Activated CD4-positive, alpha-beta memory T cell treated with anti-CD3 and anti-CD28 coated beads for 36 hours (primary cell): ENCODE results near the gene OR14I1. TPM values are rescaled to one million over a fixed set of nuclear protein-coding genes. Genes with fewer than 3 reads are reported as not detected.

Experiments used
- CTCF ChIA-PET: fragments of 350-600 bp; sonication (Branson Sonifier 250); formaldehyde crosslinking; loops from one replicate; lab custom pipeline; 2021; ENCODE audit warnings: antibody characterized with exemption, inconsistent platforms; lab: Charles Lee
- POLR2A ChIA-PET: fragments of 350-600 bp; sonication (Branson Sonifier 250); formaldehyde crosslinking; loops from one replicate; lab custom pipeline; 2021; ENCODE audit warnings: antibody characterized with exemption; lab: Charles Lee
- DNase-seq: peaks from one replicate; pipeline ENCODE4 v3.0.0-alpha.2; 2020
- H3K27ac Mint-ChIP-seq: one replicate; pipeline ENCODE4 v1.8.0; 2021; ENCODE audit warnings: mixed read lengths
- H3K27me3 Mint-ChIP-seq: one replicate; pipeline ENCODE4 v1.8.0; 2021; ENCODE audit warnings: mixed read lengths
- H3K36me3 Mint-ChIP-seq: one replicate; pipeline ENCODE4 v1.8.0; 2021; ENCODE audit warnings: mixed read lengths
- H3K4me1 Mint-ChIP-seq: one replicate; pipeline ENCODE4 v1.8.0; 2021; ENCODE audit warnings: low read depth, mixed read lengths
- H3K4me3 Mint-ChIP-seq: one replicate; pipeline ENCODE4 v1.8.0; 2021; ENCODE audit warnings: mild to moderate bottlenecking, mixed read lengths
- H3K9me3 Mint-ChIP-seq: one replicate; pipeline ENCODE4 v1.8.0; 2021; ENCODE audit warnings: mixed read lengths
- intact Hi-C: fragments of 100-400 bp; cut with micrococcal nuclease; formaldehyde crosslinking; loops from one replicate; pipeline ENCODE4 v1.15.1; 2023
- total RNA-seq, 2 experiments: library from RNA; stranded (reverse); gene quantifications; one replicate each; pipeline ENCODE4 v1.2.3, GENCODE V29; 2021

The OR14I1 gene
- not detected for total RNA-seq

DNA sequence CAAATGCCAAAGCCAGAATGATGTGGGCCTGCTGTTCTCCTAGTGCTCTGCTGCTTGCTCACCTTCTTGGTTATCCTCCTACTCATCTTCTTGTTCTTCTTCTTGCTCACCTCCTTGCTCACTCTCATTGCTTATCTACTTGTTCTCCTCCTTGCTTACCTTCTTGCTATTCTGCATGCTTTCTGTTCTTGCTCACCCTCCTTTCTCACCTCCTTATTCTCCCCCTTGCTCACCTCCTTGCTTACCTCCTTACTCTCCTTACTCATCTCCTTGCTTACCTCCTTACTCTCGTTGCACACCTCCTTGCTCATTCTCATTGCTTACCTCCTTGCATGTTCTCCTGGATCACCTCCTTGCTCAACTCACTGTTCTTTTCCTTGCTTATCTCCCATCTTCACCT lies at the start of gene OR14I1:
Gene OR14I1, minus strand, starts transcription at position 53 of the 400 bp plus-strand sequence.
- CTCF ChIA-PET: no interaction called here
- Mint-ChIP-seq H3K4me3 (no peak within 1 kb of the TSS), H3K27me3 (peaks cover 7% of the 10 kb centered on the region), H3K36me3 (no peaks in the 10 kb centered on the region), H3K4me1 (no peaks in the 10 kb centered on the region), H3K9me3 (no peaks in the 10 kb centered on the region), H3K27ac (no peak within 1 kb of the TSS)
- POLR2A ChIA-PET: no interaction called here
- intact Hi-C loops: no loop called here
- DNase-seq: no peak

- H3K4me1 Mint-ChIP-seq: peaks cover 2% of the 10 kb centered on the region
- ChIA-PET CTCF (no interaction called here), POLR2A (no interaction called here)
- intact Hi-C loops: no loop called here
- DNase-seq: no peak
- H3K36me3 Mint-ChIP-seq: no peaks in the 10 kb centered on the region
- H3K4me3 Mint-ChIP-seq: no peak overlapping the region
- H3K27ac Mint-ChIP-seq: no peak overlapping the region
- no peaks in the 10 kb centered on the region for H3K9me3 Mint-ChIP-seq
- H3K27me3 Mint-ChIP-seq: no peaks in the 10 kb centered on the region
These were observed 49.1 kb upstream of the OR14I1 start for GRCh38 chr1:248751635-248752034.

DNA sequence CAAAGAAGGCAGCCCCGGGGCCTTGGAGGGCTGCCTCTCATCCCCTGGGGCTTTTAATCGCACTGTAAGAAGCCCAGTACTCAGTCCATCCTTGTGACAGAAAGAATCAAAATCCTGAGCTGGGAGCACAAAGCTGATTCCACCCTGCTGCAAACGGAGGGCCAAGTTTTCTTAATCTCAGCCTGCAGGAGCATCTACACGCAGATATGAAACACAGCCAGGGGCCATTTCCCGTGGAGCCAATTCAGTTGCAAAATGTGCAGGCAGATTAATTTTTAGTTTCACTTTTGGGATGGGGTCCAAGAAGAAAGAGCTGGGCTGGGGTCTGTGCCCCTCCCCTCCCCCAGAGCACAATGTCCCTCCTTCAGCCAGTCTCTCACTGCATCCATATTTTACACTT lies 48.6 kb upstream of the OR14I1 start:
- intact Hi-C loops: no loop called here
- Mint-ChIP-seq H3K9me3 (no peaks in the 10 kb centered on the region), H3K27ac (no peak overlapping the region), H3K27me3 (no peaks in the 10 kb centered on the region), H3K4me3 (no peak overlapping the region), H3K4me1 (peaks cover 2% of the 10 kb centered on the region), H3K36me3 (no peaks in the 10 kb centered on the region)
- CTCF ChIA-PET: no interaction called here
- DNase-seq: no peak
- POLR2A ChIA-PET: no interaction called here

DNA sequence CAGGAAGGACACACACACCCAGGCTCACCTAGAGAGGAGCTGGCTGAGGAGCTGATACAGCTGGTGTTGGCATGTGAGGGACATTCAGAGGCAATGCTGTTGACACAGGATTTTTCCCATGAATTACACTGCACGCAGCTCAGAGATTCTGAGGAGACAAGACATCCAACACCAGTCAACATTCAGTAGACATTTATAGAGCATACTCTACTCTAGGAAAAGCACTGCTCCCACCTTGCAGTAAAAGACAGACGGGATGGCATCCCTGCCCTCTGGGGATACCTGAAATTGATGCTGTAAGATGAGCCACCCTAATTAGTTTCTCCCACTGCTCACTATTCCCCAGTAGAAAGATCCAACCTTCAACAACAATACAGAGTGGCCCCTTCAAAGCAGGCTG lies 47.9 kb upstream of the OR14I1 start:
- no peak overlapping the region for H3K4me3 Mint-ChIP-seq
- no peak for DNase-seq
- no peaks in the 10 kb centered on the region for H3K36me3 Mint-ChIP-seq
- no peaks in the 10 kb centered on the region for H3K27me3 Mint-ChIP-seq
- H3K9me3 Mint-ChIP-seq: no peaks in the 10 kb centered on the region
- intact Hi-C loops: no loop called here
- peaks cover 2% of the 10 kb centered on the region for H3K4me1 Mint-ChIP-seq
- POLR2A ChIA-PET: no interaction called here
- H3K27ac Mint-ChIP-seq: no peak overlapping the region
- CTCF ChIA-PET: no interaction called here

DNA sequence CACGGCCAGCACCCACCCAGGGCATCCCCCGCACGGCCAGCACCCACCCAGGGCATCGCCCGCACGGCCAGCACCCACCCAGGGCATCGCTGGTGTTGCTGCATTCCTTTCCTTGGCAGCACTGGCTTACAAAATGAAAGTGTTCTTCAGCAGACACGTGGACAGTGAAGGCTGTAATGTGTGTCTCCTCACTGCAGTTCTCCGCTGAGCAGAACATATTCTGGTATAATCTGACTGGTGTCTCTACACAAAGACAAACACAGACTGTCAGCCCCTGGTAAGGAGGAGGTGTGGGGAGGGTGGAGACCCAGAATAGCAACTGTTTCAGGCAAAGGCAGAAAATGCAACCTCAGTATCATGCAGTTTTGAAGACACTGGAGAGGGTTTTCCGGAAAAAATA lies 45.6 kb upstream of the OR14I1 start:
- Mint-ChIP-seq H3K4me1 (peaks cover 2% of the 10 kb centered on the region), H3K27me3 (no peaks in the 10 kb centered on the region), H3K36me3 (no peaks in the 10 kb centered on the region), H3K27ac (no peak overlapping the region), H3K9me3 (no peaks in the 10 kb centered on the region), H3K4me3 (no peak overlapping the region)
- ChIA-PET CTCF (no interaction called here), POLR2A (no interaction called here)
- intact Hi-C loops: no loop called here
- no peak for DNase-seq

GRCh38 chr1:248740876-248741275 lies 38.3 kb upstream of the OR14I1 start:
- Mint-ChIP-seq H3K36me3 (no peaks in the 10 kb centered on the region), H3K9me3 (no peaks in the 10 kb centered on the region), H3K27me3 (peaks cover 7% of the 10 kb centered on the region), H3K27ac (no peak overlapping the region), H3K4me3 (no peak overlapping the region), H3K4me1 (no peaks in the 10 kb centered on the region)
- ChIA-PET POLR2A (no interaction called here), CTCF (no interaction called here)
- intact Hi-C loops: no loop called here
- no peak for DNase-seq

DNA sequence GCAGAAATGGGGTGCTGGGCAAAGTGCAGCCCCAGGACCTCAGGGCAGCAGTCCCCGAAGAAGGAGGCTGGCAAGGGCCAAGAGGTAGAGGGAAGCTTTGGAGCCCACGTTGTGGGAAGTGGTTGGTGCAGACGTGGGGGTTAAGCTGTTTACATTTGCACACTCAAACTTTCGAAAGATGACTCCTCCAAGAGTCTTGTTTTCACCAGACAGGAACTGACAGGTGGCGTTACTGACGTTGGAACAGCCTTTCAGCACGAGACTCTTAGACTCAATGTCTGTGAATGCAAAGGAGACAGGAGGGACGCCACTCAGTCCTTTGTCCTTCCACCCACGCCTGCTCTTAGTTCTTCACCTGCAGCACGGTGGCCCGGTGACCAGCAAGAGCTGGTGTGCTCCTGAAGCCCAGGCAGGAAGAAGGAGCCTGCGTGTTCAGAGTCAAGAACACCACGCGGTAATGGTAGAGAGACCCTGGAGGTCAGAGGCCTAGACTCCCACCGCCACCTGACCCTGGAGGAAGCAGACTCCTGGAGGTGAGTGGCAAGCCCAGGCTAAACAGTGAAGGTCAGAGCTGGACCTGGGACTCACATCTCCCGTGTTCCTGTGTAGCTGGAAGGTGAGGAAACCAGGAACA lies 37.1 kb upstream of the OR14I1 start:
- DNase-seq: no peak
- H3K4me3 Mint-ChIP-seq: no peak overlapping the region
- no peak overlapping the region for H3K27ac Mint-ChIP-seq
- POLR2A ChIA-PET: no interaction called here
- H3K9me3 Mint-ChIP-seq: peaks cover 5% of the 10 kb centered on the region
- H3K36me3 Mint-ChIP-seq: no peaks in the 10 kb centered on the region
- CTCF ChIA-PET: no interaction called here
- no peaks in the 10 kb centered on the region for H3K4me1 Mint-ChIP-seq
- peaks cover 7% of the 10 kb centered on the region for H3K27me3 Mint-ChIP-seq
- intact Hi-C loops: no loop called here

DNA sequence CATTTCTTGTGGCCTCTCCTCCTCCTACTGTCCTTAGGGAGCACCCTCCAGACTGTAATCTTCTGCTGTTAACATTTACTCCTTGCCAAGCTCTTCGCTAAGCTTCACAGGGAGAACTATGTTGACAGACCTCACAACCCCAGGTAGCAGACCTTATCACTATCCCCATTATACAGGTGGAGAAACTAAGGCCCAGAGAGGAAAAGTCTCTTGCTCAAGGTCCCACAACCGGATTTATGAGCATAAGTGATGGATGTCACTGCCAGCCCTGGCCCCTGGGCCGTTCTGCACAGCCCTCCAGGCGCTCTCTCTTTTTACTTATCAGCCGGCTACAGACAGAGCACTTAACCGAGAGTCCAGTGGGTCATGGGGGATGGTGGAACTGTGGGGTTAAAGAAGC lies 34.9 kb upstream of the OR14I1 start:
- DNase-seq: no peak
- Mint-ChIP-seq H3K4me3 (no peak overlapping the region), H3K36me3 (no peaks in the 10 kb centered on the region), H3K9me3 (peaks cover 5% of the 10 kb centered on the region), H3K27me3 (peaks cover 7% of the 10 kb centered on the region), H3K27ac (no peak overlapping the region), H3K4me1 (no peaks in the 10 kb centered on the region)
- intact Hi-C loops: no loop called here
- ChIA-PET CTCF (no interaction called here), POLR2A (no interaction called here)

DNA sequence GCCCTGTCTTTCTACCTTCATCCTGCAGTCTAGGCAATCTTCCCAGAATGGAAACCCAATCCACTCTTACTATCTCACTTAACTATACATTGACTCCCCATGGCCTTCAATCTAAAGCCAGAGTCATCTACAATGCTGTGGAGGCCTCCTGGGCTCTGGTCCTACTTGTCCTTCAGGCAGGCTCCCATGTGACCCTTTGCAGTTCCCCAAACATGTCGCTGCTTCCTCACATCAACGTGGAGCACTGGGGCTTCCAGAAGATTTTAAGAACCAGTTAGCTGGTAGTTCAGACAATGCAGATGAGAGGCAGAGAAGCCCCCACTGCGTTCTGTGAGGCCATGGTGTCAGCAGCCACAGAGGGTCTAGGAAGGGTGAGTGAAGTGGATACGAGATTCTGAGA lies 34.4 kb upstream of the OR14I1 start:
- Mint-ChIP-seq H3K4me3 (no peak overlapping the region), H3K9me3 (peaks cover 5% of the 10 kb centered on the region), H3K27me3 (peaks cover 7% of the 10 kb centered on the region), H3K36me3 (no peaks in the 10 kb centered on the region), H3K4me1 (no peaks in the 10 kb centered on the region), H3K27ac (no peak overlapping the region)
- ChIA-PET CTCF (no interaction called here), POLR2A (no interaction called here)
- intact Hi-C loops: no loop called here
- DNase-seq: no peak

- Mint-ChIP-seq H3K27me3 (peaks cover 5% of the 10 kb centered on the region), H3K27ac (no peak overlapping the region), H3K36me3 (no peaks in the 10 kb centered on the region), H3K4me3 (no peak overlapping the region), H3K4me1 (no peaks in the 10 kb centered on the region), H3K9me3 (peaks cover 5% of the 10 kb centered on the region)
- intact Hi-C loops: no loop called here
- CTCF ChIA-PET: no interaction called here
- DNase-seq: no peak
- POLR2A ChIA-PET: no interaction called here
These were observed 31.0 kb upstream of the OR14I1 start for GRCh38 chr1:248733566-248733965.

- CTCF ChIA-PET: no interaction called here
- Mint-ChIP-seq H3K36me3 (no peaks in the 10 kb centered on the region), H3K27ac (no peak overlapping the region), H3K27me3 (peaks cover 1% of the 10 kb centered on the region), H3K4me3 (no peak overlapping the region), H3K9me3 (peaks cover 5% of the 10 kb centered on the region), H3K4me1 (no peaks in the 10 kb centered on the region)
- POLR2A ChIA-PET: no interaction called here
- intact Hi-C loops: no loop called here
- DNase-seq: no peak
These were observed 28.2 kb upstream of the OR14I1 start for GRCh38 chr1:248730507-248731335.

DNA sequence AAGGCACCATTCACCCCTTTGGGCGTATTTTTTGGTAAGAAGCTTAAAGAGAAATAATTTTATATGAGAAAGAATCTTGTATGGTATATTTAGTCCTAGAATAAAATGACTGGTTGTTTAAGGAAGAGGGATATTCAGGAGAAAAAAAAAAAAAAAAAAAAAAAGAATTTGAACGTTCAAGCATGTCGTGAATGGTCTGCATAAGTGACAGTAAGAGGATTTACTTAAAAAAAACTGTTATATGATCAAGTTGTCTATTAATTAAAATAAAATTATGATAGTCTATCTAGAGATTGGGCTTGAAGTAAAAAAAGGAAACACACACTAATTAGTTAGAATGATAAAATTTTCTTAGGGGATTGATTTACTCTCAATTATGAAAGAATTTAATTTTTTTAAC lies 11.7 kb upstream of the OR14I1 start:
- CTCF ChIA-PET: no interaction called here
- Mint-ChIP-seq H3K4me3 (no peak overlapping the region), H3K36me3 (no peaks in the 10 kb centered on the region), H3K27me3 (peaks cover 19% of the 10 kb centered on the region), H3K4me1 (no peaks in the 10 kb centered on the region), H3K9me3 (peaks cover 14% of the 10 kb centered on the region), H3K27ac (no peak overlapping the region)
- intact Hi-C loops: no loop called here
- DNase-seq: no peak
- POLR2A ChIA-PET: no interaction called here
